Adrenal gland (tissue), 12 donors: Measurements from ENCODE around the gene CLCA1. TPM values are rescaled to one million over a fixed set of nuclear protein-coding genes. Genes with fewer than 3 reads are reported as not detected.

Experiments
- DNase-seq, 7 donors: peaks; one replicate each; pipeline ENCODE4 v3.0.0-alpha.2; 2019 to 2020
- H3K27ac ChIP-seq, 5 donors: fragments of 200-600 bp; sonication (generic) in 4 of 5; 1 replicate in 3 of 5; 2 replicates in 2 of 5; pipeline versions ENCODE4 v1.5.1 to v1.8.0; 2016 to 2020; ENCODE audit warnings: mild to moderate bottlenecking in 1 of 5
- H3K27me3 ChIP-seq: fragments of 200-600 bp; 2 replicates; pipeline ENCODE4 v1.8.0; 2021
- H3K36me3 ChIP-seq, 2 donors: fragments of 200-600 bp; replicated peaks in 1 of 2; 1 replicate in 1 of 2; 2 replicates in 1 of 2; pipeline versions ENCODE4 v1.5.1 to v1.8.0; 2018 to 2022
- H3K4me1 ChIP-seq, 2 donors: fragments of 200-600 bp; replicated peaks in 1 of 2; 1 replicate in 1 of 2; 2 replicates in 1 of 2; pipeline versions ENCODE4 v1.5.1 to v1.8.0; 2018 to 2021
- H3K4me3 ChIP-seq, 4 donors: fragments of 200-600 bp; sonication (generic) in 3 of 4; one replicate each; pipeline ENCODE4 v1.5.1; 2016 to 2018
- H3K9me3 ChIP-seq, 3 donors: fragments of 200-600 bp; sonication (generic) in 1 of 3; replicated peaks in 1 of 3; 1 replicate in 2 of 3; 2 replicates in 1 of 3; pipeline versions ENCODE4 v1.5.1 to v1.8.0; 2016 to 2021
- CTCF ChIP-seq, 6 experiments: fragments of 450-650 bp in 4 of 6; fragments of 200-600 bp in 2 of 6; sonication (generic) in 1 of 6; IDR thresholded peaks; 1 replicate in 5 of 6; 2 replicates in 1 of 6; pipeline versions ENCODE4 v1.5.1 to v1.8.0; 2016 to 2021; ENCODE audit warnings: antibody characterized with exemption in 6 of 6, mild to moderate bottlenecking in 2 of 6, moderate library complexity in 1 of 6
- POLR2A ChIP-seq, 2 donors: fragments of 450-650 bp; IDR thresholded peaks; one replicate each; pipeline ENCODE4 v1.6.1; 2017; ENCODE audit warnings: antibody characterized with exemption in 2 of 2, mild to moderate bottlenecking in 2 of 2, moderate library complexity in 1 of 2
- WGBS, 4 donors: extraction: QIAGEN DNeasy Blood & Tissue Kit in 2 of 4; methylation state at CpG; one replicate each; pipeline versions ENCODE4 v1.1.5 to v1.1.7; 2013 to 2017; 5-methylcytosine and 5-hydroxymethylcytosine counted together
- intact Hi-C, 2 donors: fragments of 100-400 bp; cut with DNase I; formaldehyde crosslinking; loops; one replicate each; pipeline versions ENCODE4 v1.14.1 to v1.15.0; 2022 to 2023
- polyA plus RNA-seq, 3 donors: library from polyadenylated mRNA; stranded (reverse); fragments of 200-250 nt in 2 of 3; fragments of 350-450 nt in 1 of 3; fragmentation: Illumina TruSeq in 1 of 3; extraction: RNeasy Lipid Tissue Mini Kit (QIAGEN cat#74804) in 1 of 3; gene quantifications; one replicate each; pipeline ENCODE4 v1.2.3, GENCODE V29; 2013 to 2014
- total RNA-seq, 9 donors: library from RNA; depleted of rRNA in 4 of 9; stranded (reverse); fragments of >200 nt in 4 of 9; fragments of 120-200 nt in 1 of 9; fragmentation: NEBNext Ultra II Directional in 1 of 9; extraction: Animal tissue kit (Norgen Biotek cat#: 25700) in 1 of 9; gene quantifications; one replicate each; pipeline versions ENCODE4 v1.1.0 to v1.2.4, GENCODE V29; 2013 to 2023
- donor health status: healthy with polysubstance abuse.
- donor health status: Bipolar disorder and iron deficiency.
- donor health status: DM: yes; HTN: yes; CAD: no.
- donor health status: DM: no; HTN: no; CAD: no.
- donor health status: DM: no; HTN: no; CAD: no.
- donor health status: DM: yes; HTN: yes; CAD: no.

Gene CLCA1
- total and polyA plus RNA-seq, 12 donors, result 0.08 to 0.22 (median 0.15) TPM; not detected in 8

GRCh38 chr1:86455073-86455472, 13.7 kb upstream of the CLCA1 start:
- Histone ChIP-seq H3K4me1 (no peaks in the 10 kb centered on the region), H3K27me3 (no peaks in the 10 kb centered on the region), H3K27ac (no peak overlapping the region), H3K9me3 (no peaks in the 10 kb centered on the region), H3K36me3 (no peaks in the 10 kb centered on the region), H3K4me3 (no peak overlapping the region)
- no peak for TF ChIP-seq POLR2A (IDR thresholded peaks at IDR 0.05)
- no peak for TF ChIP-seq CTCF (IDR thresholded peaks at IDR 0.05)
- WGBS, 4 donors, result 59 to 73% (median 70%) methylated on average over 5 of the region's 5 CpGs
- intact Hi-C loops, result no loop called here
- DNase-seq, result no peak

- Histone ChIP-seq H3K4me1 (no peaks in the 10 kb centered on the region), H3K36me3 (no peaks in the 10 kb centered on the region), H3K9me3 (no peaks in the 10 kb centered on the region), H3K27ac (no peak overlapping the region), H3K4me3 (no peak overlapping the region), H3K27me3 (no peaks in the 10 kb centered on the region)
- WGBS, 4 donors, result 8 to 19% (median 12%) methylated on average over 1 of the region's 1 CpG
- DNase-seq, result no peak
- TF ChIP-seq CTCF (IDR thresholded peaks at IDR 0.05), result no peak
- no peak for TF ChIP-seq POLR2A (IDR thresholded peaks at IDR 0.05)
- intact Hi-C loops, result no loop called here
Measured at GRCh38 chr1:86460998-86461397, 7.7 kb upstream of the CLCA1 start.

- intact Hi-C loops, result no loop called here
- Histone ChIP-seq H3K9me3 (no peaks in the 10 kb centered on the region), H3K36me3 (no peaks in the 10 kb centered on the region), H3K27ac (no peak overlapping the region), H3K27me3 (no peaks in the 10 kb centered on the region), H3K4me1 (no peaks in the 10 kb centered on the region), H3K4me3 (no peak overlapping the region)
- WGBS, 4 donors, result 79 to 93% (median 88%) methylated on average over 3 of the region's 3 CpGs
- TF ChIP-seq POLR2A (IDR thresholded peaks at IDR 0.05) (no peak), CTCF (IDR thresholded peaks at IDR 0.05) (no peak)
- no peak for DNase-seq
Measured at GRCh38 chr1:86461482-86461881, 7.2 kb upstream of the CLCA1 start.

- 71 to 87% (median 80%) methylated on average over 1 of the region's 1 CpG for WGBS, 4 donors
- H3K27me3 ChIP-seq, result no peaks in the 10 kb centered on the region
- intact Hi-C loops, result no loop called here
- no peak overlapping the region for H3K4me3 ChIP-seq
- no peak overlapping the region for H3K27ac ChIP-seq
- TF ChIP-seq POLR2A (IDR thresholded peaks at IDR 0.05), result no peak
- no peak for TF ChIP-seq CTCF (IDR thresholded peaks at IDR 0.05)
- H3K36me3 ChIP-seq, result no peaks in the 10 kb centered on the region
- DNase-seq, result no peak
- no peaks in the 10 kb centered on the region for H3K4me1 ChIP-seq
- H3K9me3 ChIP-seq, result no peaks in the 10 kb centered on the region
Measured at GRCh38 chr1:86464819-86465218, 3.9 kb upstream of the CLCA1 start.
